Measurements from ENCODE around the gene SYTL5. TPM values are rescaled to one million over a fixed set of nuclear protein-coding genes. Genes with fewer than 3 reads are reported as not detected.

SYTL5 gene
- total and polyA plus RNA-seq, 2 experiments from 2014 or later = 0.23 to 0.35 TPM

- TF ChIP-seq, protein P1, sequence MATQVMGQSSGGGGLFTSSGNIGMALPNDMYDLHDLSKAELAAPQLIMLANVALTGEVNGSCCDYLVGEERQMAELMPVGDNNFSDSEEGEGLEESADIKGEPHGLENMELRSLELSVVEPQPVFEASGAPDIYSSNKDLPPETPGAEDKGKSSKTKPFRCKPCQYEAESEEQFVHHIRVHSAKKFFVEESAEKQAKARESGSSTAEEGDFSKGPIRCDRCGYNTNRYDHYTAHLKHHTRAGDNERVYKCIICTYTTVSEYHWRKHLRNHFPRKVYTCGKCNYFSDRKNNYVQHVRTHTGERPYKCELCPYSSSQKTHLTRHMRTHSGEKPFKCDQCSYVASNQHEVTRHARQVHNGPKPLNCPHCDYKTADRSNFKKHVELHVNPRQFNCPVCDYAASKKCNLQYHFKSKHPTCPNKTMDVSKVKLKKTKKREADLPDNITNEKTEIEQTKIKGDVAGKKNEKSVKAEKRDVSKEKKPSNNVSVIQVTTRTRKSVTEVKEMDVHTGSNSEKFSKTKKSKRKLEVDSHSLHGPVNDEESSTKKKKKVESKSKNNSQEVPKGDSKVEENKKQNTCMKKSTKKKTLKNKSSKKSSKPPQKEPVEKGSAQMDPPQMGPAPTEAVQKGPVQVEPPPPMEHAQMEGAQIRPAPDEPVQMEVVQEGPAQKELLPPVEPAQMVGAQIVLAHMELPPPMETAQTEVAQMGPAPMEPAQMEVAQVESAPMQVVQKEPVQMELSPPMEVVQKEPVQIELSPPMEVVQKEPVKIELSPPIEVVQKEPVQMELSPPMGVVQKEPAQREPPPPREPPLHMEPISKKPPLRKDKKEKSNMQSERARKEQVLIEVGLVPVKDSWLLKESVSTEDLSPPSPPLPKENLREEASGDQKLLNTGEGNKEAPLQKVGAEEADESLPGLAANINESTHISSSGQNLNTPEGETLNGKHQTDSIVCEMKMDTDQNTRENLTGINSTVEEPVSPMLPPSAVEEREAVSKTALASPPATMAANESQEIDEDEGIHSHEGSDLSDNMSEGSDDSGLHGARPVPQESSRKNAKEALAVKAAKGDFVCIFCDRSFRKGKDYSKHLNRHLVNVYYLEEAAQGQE (IDR thresholded peaks at IDR 0.05; ENCODE audit: unreplicated experiment) = no peak
- no peak for TF ChIP-seq JUNB (IDR thresholded peaks at IDR 0.05; ENCODE audit: unreplicated experiment)
Observed at GRCh38 chrX:37984880-37985279, 21.5 kb upstream of the SYTL5 start (continued).

DNA sequence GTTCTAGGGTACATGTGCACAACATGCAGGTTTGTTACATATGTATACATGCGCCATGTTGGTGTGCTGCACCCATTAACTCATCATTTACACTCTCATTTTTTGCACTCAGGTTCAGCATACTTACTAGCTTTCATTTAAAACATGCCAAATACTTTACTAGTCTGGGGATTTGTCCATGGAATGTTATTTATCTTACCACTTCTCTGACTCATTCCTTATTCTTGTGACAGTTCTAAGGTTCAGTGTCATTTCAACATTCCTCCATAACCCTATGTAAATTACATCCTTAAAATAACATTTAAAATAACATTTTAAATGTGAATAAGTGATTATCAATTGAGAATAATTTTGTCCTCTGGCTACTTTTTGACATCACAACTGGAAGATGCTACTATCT lies 19.5 kb upstream of the SYTL5 start:
- Histone ChIP-seq H2AFZ (no peak overlapping the region), H3F3A (replicated peaks; ENCODE audit: low read depth) (no peaks in the 10 kb centered on the region), H3K79me2 (replicated peaks; ENCODE audit: insufficient read depth) (no peaks in the 10 kb centered on the region), H3K9me2 (ENCODE audit: insufficient read depth) (no peaks in the 10 kb centered on the region), H3K27me3 (ENCODE audit: insufficient read depth) (no peaks in the 10 kb centered on the region), H3K4me1 (ENCODE audit: insufficient read depth) (no peaks in the 10 kb centered on the region), H3K4me2 (no peak overlapping the region), H3K4me3 (no peak overlapping the region), H4K20me1 (replicated peaks; ENCODE audit: insufficient read depth) (no peaks in the 10 kb centered on the region), H3K27ac (ENCODE audit: low read depth) (no peak overlapping the region), H3K36me3 (ENCODE audit: insufficient read depth) (no peaks in the 10 kb centered on the region)
- no peak for ATAC-seq
- Mint-ChIP-seq H3K27me3 (ENCODE audit: insufficient read depth, low read depth, poor library complexity) (peaks cover 2% of the 10 kb centered on the region), H3K27ac (no peak overlapping the region), H3K9me3 (no peaks in the 10 kb centered on the region), H3K4me3 (no peak overlapping the region), H3K36me3 (ENCODE audit: low read depth) (no peaks in the 10 kb centered on the region), H3K4me1 (no peaks in the 10 kb centered on the region)
- TF ChIP-seq ETS1 (IDR thresholded peaks at IDR 0.05) (no peak), ZNF331 (CRISPR knock-in tag; IDR thresholded peaks at IDR 0.05; ENCODE audit: low read depth) (no peak), ZNF462 (CRISPR knock-in tag; IDR thresholded peaks at IDR 0.05) (no peak), POLR2AphosphoS5 (IDR thresholded peaks at IDR 0.05; ENCODE audit: low read depth) (no peak), STAT1 (IDR thresholded peaks at IDR 0.05; ENCODE audit: unreplicated experiment) (no peak), JUNB (IDR thresholded peaks at IDR 0.05; ENCODE audit: unreplicated experiment) (no peak), NANOG (IDR thresholded peaks at IDR 0.05; ENCODE audit: borderline replicate concordance) (no peak)
- TF ChIP-seq, protein P1 (IDR thresholded peaks at IDR 0.05; ENCODE audit: unreplicated experiment) = no peak
- no peak for DNase-seq (ENCODE audit: low spot score)

Measured in GM23338 (cell line).